ENCODE data around the gene SDR42E2. TPM values are rescaled to one million over a fixed set of nuclear protein-coding genes. Genes with fewer than 3 reads are reported as not detected.

The SDR42E2 gene
- total and polyA plus RNA-seq, 2 of the 8 experiments (the other 6 are each of a cell fraction or from before 2014, with no cell fraction given), result 0.08 TPM; not detected in 1

DNA sequence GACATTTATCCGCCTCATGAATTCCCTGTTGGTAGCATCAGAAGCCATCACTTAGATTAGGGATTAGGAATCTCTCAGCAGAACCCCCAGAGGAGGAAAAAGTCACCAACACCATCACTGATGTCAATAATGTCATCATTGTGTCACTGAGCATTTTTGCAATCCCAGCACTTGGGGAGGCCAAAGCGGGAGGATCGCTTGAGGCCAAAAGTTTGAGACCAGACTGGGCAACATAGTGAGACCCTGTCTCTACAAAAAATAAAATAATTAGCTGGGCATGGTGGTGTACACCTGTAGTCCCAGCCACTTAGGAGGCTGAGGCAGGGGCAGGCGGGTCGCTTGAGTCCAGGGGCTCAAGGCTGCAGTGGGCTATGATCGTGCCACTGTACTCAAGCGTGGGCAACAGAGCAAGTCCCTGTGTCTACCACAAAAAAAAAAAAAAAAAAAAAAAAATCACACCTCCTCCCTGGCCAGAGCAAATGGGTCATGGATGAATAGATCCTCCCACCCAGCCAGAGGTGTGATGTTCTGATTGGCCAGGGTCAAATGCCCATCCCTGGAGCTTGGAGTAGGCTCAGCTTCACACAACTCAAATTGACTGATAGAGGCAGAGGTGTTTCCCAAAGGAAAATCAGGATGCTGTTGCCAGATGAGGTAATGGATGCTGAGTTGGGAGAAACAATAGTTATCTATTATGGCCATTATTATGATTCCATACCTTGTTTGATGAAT lies 38.4 kb upstream of the SDR42E2 start (continued):
- TF ChIP-seq RNF2 (IDR thresholded peaks at IDR 0.05; ENCODE audit: borderline replicate concordance, low read depth, low read length, missing control alignments, poor library complexity, severe bottlenecking), result no peak
- TF ChIP-seq CHD1 (IDR thresholded peaks at IDR 0.05; ENCODE audit: low read depth, low read length), result no peak
